ENCODE data around the gene MRGPRF. TPM values are rescaled to one million over a fixed set of nuclear protein-coding genes. Genes with fewer than 3 reads are reported as not detected.

The MRGPRF gene
- total RNA-seq, 1 donor from 2014 or later: under 0.01 TPM

GRCh38 chr11:69050592-69051380, 37.7 kb upstream of the MRGPRF start:
- DNase-seq (ENCODE audit: low read depth in 2 of 2): no peak

- DNase-seq (ENCODE audit: low read depth in 2 of 2): no peak
These were observed 36.4 kb upstream of the MRGPRF start for GRCh38 chr11:69049490-69049867.

GRCh38 chr11:69048694-69049489, 35.8 kb upstream of the MRGPRF start, which contains the start of gene TPCN2:
Gene TPCN2 (plus strand): TSS chr11:69048932. CDS start chr11:69048998, 66 bp downstream.
- DNase-seq (ENCODE audit: low read depth in 2 of 2): peak; percentile 96 to 98

GRCh38 chr11:69048031-69048693, 35.1 kb upstream of the MRGPRF start:
- no peak for DNase-seq (ENCODE audit: low read depth in 2 of 2)

- peak; percentile 51 to 67 for DNase-seq (ENCODE audit: low read depth in 2 of 2)
These were observed 31.3 kb upstream of the MRGPRF start for GRCh38 chr11:69044111-69045013.

GRCh38 chr11:69041516-69041915, 28.5 kb upstream of the MRGPRF start:
- DNase-seq (ENCODE audit: low read depth in 2 of 2): no peak

- no peak for DNase-seq (ENCODE audit: low read depth in 2 of 2)
These were observed 27.7 kb upstream of the MRGPRF start for GRCh38 chr11:69040581-69041260.

- no peak for DNase-seq (ENCODE audit: low read depth in 2 of 2)
These were observed 27.0 kb upstream of the MRGPRF start for GRCh38 chr11:69040051-69040450.

- DNase-seq (ENCODE audit: low read depth in 2 of 2): no peak
These were observed 26.5 kb upstream of the MRGPRF start for GRCh38 chr11:69039501-69039900.

GRCh38 chr11:69037544-69037943, 24.5 kb upstream of the MRGPRF start:
- DNase-seq (ENCODE audit: low read depth in 2 of 2): no peak

- no peak for DNase-seq (ENCODE audit: low read depth in 2 of 2)
These were observed 24.0 kb upstream of the MRGPRF start for GRCh38 chr11:69037074-69037473.

GRCh38 chr11:69035946-69036340, 22.9 kb upstream of the MRGPRF start:
- DNase-seq (ENCODE audit: low read depth in 2 of 2): no peak

GRCh38 chr11:69035150-69035945, 22.3 kb upstream of the MRGPRF start:
- DNase-seq (ENCODE audit: low read depth in 2 of 2): no peak

GRCh38 chr11:69034123-69034867, 21.2 kb upstream of the MRGPRF start:
- no peak for DNase-seq (ENCODE audit: low read depth in 2 of 2)

GRCh38 chr11:69033431-69033830, 20.4 kb upstream of the MRGPRF start:
- DNase-seq (ENCODE audit: low read depth in 2 of 2): no peak

- DNase-seq (ENCODE audit: low read depth in 2 of 2): no peak
These were observed 19.8 kb upstream of the MRGPRF start for GRCh38 chr11:69032833-69033232.

GRCh38 chr11:69030301-69030700, 17.3 kb upstream of the MRGPRF start:
- DNase-seq (ENCODE audit: low read depth in 2 of 2): no peak

GRCh38 chr11:69027704-69028372, 14.8 kb upstream of the MRGPRF start:
- no peak for DNase-seq (ENCODE audit: low read depth in 2 of 2)

Measured in lung microvascular endothelial cell (primary cell).